Activated T-cell treated with anti-CD3 and anti-CD28 coated beads, Interleukin-2, amount 50 U/mL, for 48 hours (primary cell): Measurements from ENCODE around the gene FAM227B.
"Not testable (repeated sequence)": the region's sequence is repeated elsewhere in the genome, so short reads cannot be mapped to it uniquely, and the experiment has no call there.

ENCODE experiments used
- DNase-seq, 2 experiments: peaks; one replicate each; pipeline ENCODE4 v3.0.0-alpha.2; 2020

Gene FAM227B

GRCh38 chr15:49354439-49354838 is 266.2 kb downstream of the FAM227B start:
- DNase-seq: not testable (repeated sequence)

- no peak for DNase-seq
Observed at GRCh38 chr15:49343546-49343945, 277.1 kb downstream of the FAM227B start.

GRCh38 chr15:49339656-49340055 is 281.0 kb downstream of the FAM227B start:
- DNase-seq: no peak

DNA sequence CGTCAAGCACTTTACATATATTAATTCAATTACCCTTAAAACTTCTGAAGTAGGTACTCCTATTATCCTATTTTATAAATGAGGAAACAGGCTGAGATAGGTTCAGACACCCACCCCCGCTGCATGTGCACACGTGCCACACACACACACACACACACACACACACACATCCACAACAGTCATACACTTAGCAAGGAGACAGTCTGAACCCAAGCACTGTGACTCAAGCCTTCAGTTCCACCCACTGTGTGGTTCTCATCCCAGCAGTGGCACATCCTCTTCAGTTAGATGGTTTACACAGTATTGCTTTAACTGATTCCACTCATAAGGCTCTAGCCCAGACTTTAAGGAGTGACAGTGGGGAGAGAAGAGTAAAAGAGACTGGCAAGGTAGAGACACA is 288.7 kb downstream of the FAM227B start:
- DNase-seq: no peak

GRCh38 chr15:49331442-49331841 is 289.2 kb downstream of the FAM227B start:
- DNase-seq: no peak

DNA sequence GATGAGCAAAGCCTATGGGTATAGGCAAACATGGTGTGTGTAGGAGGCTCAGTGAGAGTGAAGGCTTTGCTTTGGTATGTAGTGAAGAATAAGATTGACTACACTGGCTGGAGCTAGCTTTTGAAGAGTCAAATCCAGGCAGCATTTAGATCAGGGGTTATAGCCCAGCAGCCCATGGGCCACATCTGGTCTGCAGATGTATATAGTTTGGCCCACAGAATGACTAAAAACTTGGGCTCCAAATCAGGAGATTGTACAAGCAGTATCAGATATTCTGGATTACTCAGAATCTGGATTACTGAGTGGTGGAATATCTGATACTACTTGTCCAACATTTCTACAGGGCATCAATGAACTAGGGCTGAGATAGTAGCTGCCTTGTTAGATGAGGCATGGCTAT is 290.5 kb downstream of the FAM227B start:
- no peak for DNase-seq

- DNase-seq: no peak
Observed at GRCh38 chr15:49328941-49329340, 291.7 kb downstream of the FAM227B start.

DNA sequence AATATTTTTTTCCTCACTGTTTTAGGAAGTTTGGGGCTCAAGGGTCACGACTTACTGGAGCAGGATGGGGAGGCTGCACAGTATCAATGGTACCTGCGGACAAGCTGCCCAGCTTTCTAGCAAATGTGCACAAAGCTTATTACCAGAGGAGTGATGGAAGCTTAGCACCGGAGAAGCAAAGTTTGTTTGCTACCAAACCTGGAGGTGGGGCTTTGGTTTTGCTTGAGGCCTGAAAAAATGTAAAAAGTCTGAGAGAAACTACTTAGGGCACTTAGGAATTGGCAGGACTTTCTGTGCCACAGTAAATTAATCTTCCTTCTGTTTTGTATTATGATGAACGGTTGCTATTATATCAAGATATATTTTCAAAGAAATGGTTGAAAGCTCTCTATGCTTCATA is 292.7 kb downstream of the FAM227B start:
- DNase-seq: no peak

DNA sequence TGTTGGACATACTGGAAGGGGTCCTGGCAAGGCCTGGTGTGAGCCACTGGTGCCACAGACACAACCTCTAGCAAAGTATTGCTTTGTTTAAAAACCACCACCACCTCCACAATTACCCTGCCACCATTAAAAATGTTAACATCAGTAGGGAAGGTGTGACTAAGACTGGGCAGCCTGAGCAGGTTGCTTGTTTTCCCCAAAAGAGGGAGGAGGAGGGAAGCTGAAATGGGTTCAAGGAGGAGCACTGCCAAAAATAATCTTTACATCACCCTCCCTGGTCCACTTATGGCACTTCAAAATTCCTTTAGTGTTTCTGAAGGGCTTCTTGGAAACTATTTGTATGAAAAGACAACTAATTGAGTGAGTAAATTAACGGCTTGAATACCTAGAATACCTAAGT is 297.4 kb downstream of the FAM227B start:
- DNase-seq: no peak

DNA sequence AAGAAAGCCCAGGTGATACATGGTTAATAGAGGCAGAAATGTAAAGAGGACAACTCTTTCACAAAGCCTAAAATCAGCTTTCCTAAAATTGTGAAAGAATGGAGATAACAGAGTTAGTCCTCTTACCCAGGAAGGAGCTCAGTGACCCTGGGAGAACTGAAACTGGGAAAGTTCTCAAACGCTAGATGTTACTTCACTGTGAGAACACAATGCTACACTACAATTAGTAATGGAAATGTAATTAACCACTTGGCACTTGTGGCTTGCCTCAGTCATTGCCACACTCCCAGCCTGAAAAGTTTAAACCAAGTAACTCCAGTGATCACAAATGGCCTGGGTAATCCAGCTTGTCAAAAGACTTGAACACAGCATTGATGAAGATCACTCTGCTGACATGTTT is 300.3 kb downstream of the FAM227B start:
- DNase-seq: no peak

GRCh38 chr15:49315391-49315823 is 305.2 kb downstream of the FAM227B start:
- DNase-seq: no peak

DNA sequence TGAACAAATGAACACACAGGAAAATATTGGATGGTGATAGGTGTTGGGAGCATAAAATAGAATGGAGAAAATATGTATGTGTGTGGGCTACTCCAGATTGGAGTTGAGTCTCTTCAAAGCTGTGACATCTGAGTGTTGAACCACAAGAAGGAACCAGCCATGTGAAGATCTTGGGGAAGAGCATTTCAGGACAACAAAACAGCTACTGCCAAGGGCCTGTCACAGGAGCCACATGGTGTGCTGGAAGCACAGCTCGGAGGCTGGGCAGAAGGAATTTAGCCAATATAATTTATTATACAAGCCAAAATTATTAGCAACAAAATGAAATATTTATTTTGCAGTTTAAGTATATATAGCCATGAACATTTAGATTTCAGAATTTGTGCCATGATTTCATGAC is 305.9 kb downstream of the FAM227B start:
- no peak for DNase-seq

DNA sequence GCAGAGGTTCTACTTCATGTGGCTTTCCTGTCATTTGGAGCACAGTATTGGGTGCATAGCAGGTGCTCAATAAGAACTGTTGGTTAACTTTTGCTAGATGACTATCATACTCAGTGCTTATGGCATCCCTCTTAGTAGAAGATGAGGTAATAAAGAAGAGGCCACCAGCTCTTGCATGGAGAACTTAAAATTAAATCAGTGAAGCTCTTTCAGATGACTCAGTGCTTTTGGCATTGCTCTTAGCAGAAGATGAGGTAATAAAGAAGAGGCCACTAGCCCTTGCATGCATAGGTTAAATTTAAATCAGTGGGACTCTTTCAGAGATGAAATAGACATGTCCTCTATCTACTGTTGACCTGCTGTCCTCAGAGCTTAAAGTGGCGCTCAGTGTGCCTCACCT is 307.0 kb downstream of the FAM227B start:
- DNase-seq: no peak

GRCh38 chr15:49309889-49310288 is 310.7 kb downstream of the FAM227B start:
- DNase-seq: no peak

GRCh38 chr15:49308686-49309085 is 311.9 kb downstream of the FAM227B start:
- DNase-seq: no peak

DNA sequence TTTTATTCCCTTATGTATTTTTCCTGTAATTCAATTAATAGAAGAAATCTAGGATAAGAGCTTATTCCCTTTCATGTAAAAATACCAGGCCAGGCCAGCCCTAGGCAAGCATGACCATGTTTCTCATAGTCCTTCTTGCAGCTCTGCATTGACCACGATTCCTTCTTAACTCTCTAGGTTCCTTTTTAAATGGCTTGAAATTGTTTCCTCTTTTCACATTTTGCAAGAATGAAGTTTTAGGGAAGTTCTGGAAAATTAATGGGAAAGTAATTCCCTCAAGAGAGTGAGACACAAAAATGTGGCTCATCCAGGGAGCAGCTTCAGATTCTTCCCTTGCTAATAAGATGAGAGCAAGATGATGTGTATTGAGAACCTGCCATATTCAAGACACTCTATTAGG is 314.1 kb downstream of the FAM227B start:
- no peak for DNase-seq

- DNase-seq: no peak
Observed at GRCh38 chr15:49303003-49303402, 317.6 kb downstream of the FAM227B start.

- DNase-seq: no peak
Observed at GRCh38 chr15:49301562-49301961, 319.1 kb downstream of the FAM227B start.

DNA sequence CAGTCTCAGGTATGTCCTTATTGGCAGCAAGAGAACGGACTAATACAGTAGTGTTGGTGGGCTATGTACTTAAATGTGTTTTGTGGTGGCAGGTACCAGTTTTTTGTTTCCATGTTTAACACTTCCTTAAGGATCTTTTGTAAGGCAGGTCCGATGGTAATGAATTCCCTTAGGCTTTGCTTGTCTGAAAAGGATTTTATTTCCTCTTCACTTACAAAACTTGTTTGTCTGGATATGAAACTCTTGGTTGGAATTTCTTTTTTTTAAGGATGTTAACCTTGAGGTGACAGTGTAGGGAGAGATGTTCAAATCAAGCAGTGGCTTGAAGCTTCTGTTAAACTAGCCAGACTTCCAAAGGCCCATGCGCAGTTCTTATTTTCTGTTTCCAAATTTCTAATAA is 319.8 kb downstream of the FAM227B start:
- DNase-seq: no peak

DNA sequence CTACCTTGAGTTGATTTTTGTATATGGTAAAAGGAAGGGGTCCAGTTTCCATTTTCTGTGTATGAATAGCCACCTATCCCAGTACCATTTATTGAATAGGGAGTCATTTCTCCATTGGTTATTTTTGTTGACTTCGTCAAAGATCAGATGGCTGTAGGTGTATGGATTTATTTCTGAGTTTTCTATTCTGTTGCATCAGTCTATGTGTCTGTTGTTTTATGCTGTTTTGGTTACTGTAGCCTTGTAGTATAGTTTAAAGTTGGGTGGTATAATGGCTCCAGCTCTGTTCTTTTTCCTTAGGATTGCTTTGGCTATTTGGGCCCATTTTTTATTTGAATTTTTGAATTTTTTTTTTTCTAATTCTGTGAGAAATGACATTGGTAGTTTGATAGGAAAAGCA is 323.0 kb downstream of the FAM227B start:
- no peak for DNase-seq

- no peak for DNase-seq
Observed at GRCh38 chr15:49296258-49296657, 324.4 kb downstream of the FAM227B start.

GRCh38 chr15:49293941-49294340 is 326.7 kb downstream of the FAM227B start:
- DNase-seq: no peak

GRCh38 chr15:49290191-49290590 is 330.4 kb downstream of the FAM227B start:
- DNase-seq: no peak

- DNase-seq: no peak
Observed at GRCh38 chr15:49288391-49288790, 332.2 kb downstream of the FAM227B start.

- no peak for DNase-seq
Observed at GRCh38 chr15:49287481-49287880, 333.1 kb downstream of the FAM227B start.
